PFSK-1 (cell line): ENCODE measurements around the gene ZKSCAN4.

ENCODE experiments used
- FOXP2 ChIP-seq: optimal IDR thresholded peaks from 2 replicates; pipeline ENCODE3; 2011; ENCODE audit warnings: borderline replicate concordance, control low read depth, inconsistent platforms; ENCODE audit not compliant: insufficient read depth; ENCODE audit errors: extremely low read length, extremely low read depth
- POLR2AphosphoS5 ChIP-seq: IDR thresholded peaks from 2 replicates; pipeline ENCODE4 v1.6.1; 2012; ENCODE audit warnings: low read depth, mild to moderate bottlenecking, control low read depth, low read length, moderate library complexity
- REST ChIP-seq, 2 experiments: IDR thresholded peaks; 2 replicates each; pipeline versions ENCODE4 v1.6.1 to v1.8.0; 2011 to 2012; ENCODE audit warnings: low read depth in 2 of 2, low read length in 2 of 2, control low read depth in 1 of 2, inconsistent platforms in 1 of 2, mild to moderate bottlenecking in 1 of 2, moderate library complexity in 1 of 2; ENCODE audit not compliant: insufficient read depth in 1 of 2
- SIN3A ChIP-seq: IDR thresholded peaks from 2 replicates; pipeline ENCODE4 v1.6.1; 2012; ENCODE audit warnings: mild to moderate bottlenecking, low read length, moderate library complexity, borderline replicate concordance; ENCODE audit not compliant: insufficient read depth
- TAF1 ChIP-seq: IDR thresholded peaks from 2 replicates; pipeline ENCODE4 v1.6.1; 2012; ENCODE audit warnings: low read length, control low read depth, borderline replicate concordance; ENCODE audit not compliant: insufficient read depth

- TF ChIP-seq FOXP2 (no peak), REST (IDR thresholded peaks at IDR 0.05; ENCODE audit: insufficient read depth in 1 of 2, low read depth in 2 of 2, low read length in 2 of 2) (no peak), POLR2AphosphoS5 (no peak), TAF1 (no peak), SIN3A (no peak)
These were observed 16.1 kb downstream of the ZKSCAN4 start for GRCh38 chr6:28235912-28236452.
